Activated CD8-positive, alpha-beta memory T cell treated with anti-CD3 and anti-CD28 coated beads, Interleukin-2, amount 10 ng/mL, durations not matched to agents 7 days and 5 days (primary cell): ENCODE data around the gene BCL3. TPM values are rescaled to one million over a fixed set of nuclear protein-coding genes. Genes with fewer than 3 reads are reported as not detected.
A peak's percentile ranks its signal among the peaks of the same experiment; 100 is the strongest.

Experiments
- ATAC-seq: fragments of 150-1000 bp; cut with Tn5 transposase; one replicate; pipeline ENCODE4 v1.10.0; 2021; ENCODE audit warnings: moderate library complexity
- CTCF ChIA-PET: fragments of 350-600 bp; sonication (Branson Sonifier 250); formaldehyde crosslinking; loops from one replicate; lab custom pipeline; 2021; ENCODE audit warnings: antibody characterized with exemption; lab: Charles Lee
- DNase-seq: peaks from one replicate; pipeline ENCODE4 v3.0.0-alpha.2; 2020
- H3K27ac Mint-ChIP-seq: one replicate; pipeline ENCODE4 v1.8.0; 2021; ENCODE audit warnings: mild to moderate bottlenecking, mixed read lengths
- H3K27me3 Mint-ChIP-seq: one replicate; pipeline ENCODE4 v1.8.0; 2021; ENCODE audit warnings: mixed read lengths
- H3K36me3 Mint-ChIP-seq: one replicate; pipeline ENCODE4 v1.8.0; 2021; ENCODE audit warnings: mild to moderate bottlenecking, mixed read lengths
- H3K4me1 Mint-ChIP-seq: one replicate; pipeline ENCODE4 v1.8.0; 2021; ENCODE audit warnings: mixed read lengths
- H3K4me3 Mint-ChIP-seq: one replicate; pipeline ENCODE4 v1.8.0; 2021; ENCODE audit warnings: mild to moderate bottlenecking, moderate library complexity, mixed read lengths
- H3K9me3 Mint-ChIP-seq: one replicate; pipeline ENCODE4 v1.8.0; 2022; ENCODE audit warnings: low read depth, mixed read lengths
- total RNA-seq, 2 experiments: library from RNA; stranded (reverse); gene quantifications; one replicate each; pipeline ENCODE4 v1.2.3, GENCODE V29; 2021

The BCL3 gene
- total RNA-seq, 2 experiments from 2014 or later: 56.3 to 60.3 TPM

- ATAC-seq: peak; percentile 38
- DNase-seq: no peak
- H3K4me3 Mint-ChIP-seq: peak overlapping the region; percentile 96
- CTCF ChIA-PET: no interaction called here
- H3K27me3 Mint-ChIP-seq: peaks cover 3% of the 10 kb centered on the region
- H3K36me3 Mint-ChIP-seq: peaks cover 38% of the 10 kb centered on the region
- peaks cover 54% of the 10 kb centered on the region for H3K4me1 Mint-ChIP-seq
- H3K27ac Mint-ChIP-seq: peak overlapping the region; percentile 96
- no peaks in the 10 kb centered on the region for H3K9me3 Mint-ChIP-seq
Observed at GRCh38 chr19:44747739-44748425, 626 bp upstream of the BCL3 start.

DNA sequence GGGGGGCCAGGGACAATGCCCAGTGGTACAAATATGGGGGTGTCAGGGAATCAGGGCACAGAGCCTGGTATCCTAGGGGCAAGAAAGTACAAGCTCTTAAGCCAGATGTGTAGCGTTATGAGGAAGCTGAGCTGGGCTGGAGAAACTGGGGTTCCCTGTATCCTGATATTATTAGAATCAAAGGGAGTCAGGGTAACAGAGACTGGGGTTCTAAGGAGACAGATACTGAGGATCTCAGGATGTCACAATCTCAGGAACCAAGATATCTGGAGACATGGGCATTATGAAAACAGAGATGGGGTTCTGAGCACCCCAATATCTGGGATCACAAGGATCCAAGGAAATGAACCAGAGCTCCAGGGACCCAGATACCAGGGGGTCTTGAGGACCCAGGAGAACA lies 784 bp downstream of the BCL3 start:
- DNase-seq (no peak), ATAC-seq (no peak)
- H3K36me3 Mint-ChIP-seq: peaks cover 41% of the 10 kb centered on the region
- peak overlapping the region; percentile 85 for H3K27ac Mint-ChIP-seq
- peaks cover 3% of the 10 kb centered on the region for H3K27me3 Mint-ChIP-seq
- H3K9me3 Mint-ChIP-seq: no peaks in the 10 kb centered on the region
- peaks cover 64% of the 10 kb centered on the region for H3K4me1 Mint-ChIP-seq
- peak overlapping the region; percentile 88 for H3K4me3 Mint-ChIP-seq
- CTCF ChIA-PET: interaction anchor here (0.8 to 1.0 kb wide), 4 partner anchors 8 to 26 kb away, joined by 3 to 5 read pairs (median 4); no protein-coding TSS in a partner anchor

GRCh38 chr19:44749994-44750393 lies 1.5 kb downstream of the BCL3 start:
- DNase-seq (no peak), ATAC-seq (no peak)
- Mint-ChIP-seq H3K36me3 (peaks cover 45% of the 10 kb centered on the region), H3K9me3 (no peaks in the 10 kb centered on the region), H3K4me1 (peaks cover 68% of the 10 kb centered on the region), H3K4me3 (peak overlapping the region; percentile 88), H3K27me3 (peaks cover 3% of the 10 kb centered on the region), H3K27ac (peak overlapping the region; percentile 85)
- CTCF ChIA-PET: interaction anchor here (0.8 to 1.0 kb wide), 2 partner anchors 21 to 22 kb away, joined by 3 to 4 read pairs; no protein-coding TSS in a partner anchor

DNA sequence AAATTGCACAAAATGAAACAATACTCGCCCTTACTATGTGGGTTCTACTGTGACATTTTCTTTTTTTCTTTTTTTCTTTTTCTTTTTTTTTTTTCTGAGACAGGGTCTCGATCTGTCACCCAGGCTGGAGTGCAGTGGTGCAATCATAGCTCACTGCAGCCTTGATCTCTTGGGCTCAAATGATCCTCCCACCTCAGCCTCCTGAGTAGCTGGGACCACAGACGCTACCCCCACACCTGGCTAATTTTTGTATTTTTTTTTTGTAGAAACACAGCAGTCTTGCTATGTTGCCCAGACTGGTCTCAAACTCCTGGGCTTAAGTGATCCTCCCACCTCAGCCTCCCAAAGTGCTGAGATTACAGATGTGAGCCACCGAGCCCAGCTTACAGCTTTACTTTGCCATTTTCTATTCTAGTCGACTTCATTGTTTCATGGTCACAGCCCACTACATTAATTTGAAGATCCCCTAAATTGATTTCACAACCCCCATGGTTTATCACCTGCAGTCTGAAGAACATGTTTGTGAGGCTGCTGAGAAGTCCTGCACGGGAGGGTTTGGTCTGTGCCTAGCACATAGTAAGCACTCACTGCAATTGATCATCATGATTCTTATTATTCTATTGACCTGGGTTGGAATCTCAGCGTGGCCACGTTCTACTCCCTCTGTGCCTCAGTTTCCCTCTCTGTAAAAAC lies 3.8 kb downstream of the BCL3 start:
- no peaks in the 10 kb centered on the region for H3K27me3 Mint-ChIP-seq
- CTCF ChIA-PET: interaction anchor here (1.0 to 3.0 kb wide), 5 partner anchors 18 to 63 kb away, joined by 3 to 41 read pairs (median 8); no protein-coding TSS in a partner anchor
- H3K9me3 Mint-ChIP-seq: no peaks in the 10 kb centered on the region
- DNase-seq (no peak), ATAC-seq (no peak)
- H3K4me1 Mint-ChIP-seq: peaks cover 67% of the 10 kb centered on the region
- peaks cover 54% of the 10 kb centered on the region for H3K36me3 Mint-ChIP-seq
- peak overlapping the region; percentile 94 for H3K27ac Mint-ChIP-seq
- peak overlapping the region; percentile 88 for H3K4me3 Mint-ChIP-seq

DNA sequence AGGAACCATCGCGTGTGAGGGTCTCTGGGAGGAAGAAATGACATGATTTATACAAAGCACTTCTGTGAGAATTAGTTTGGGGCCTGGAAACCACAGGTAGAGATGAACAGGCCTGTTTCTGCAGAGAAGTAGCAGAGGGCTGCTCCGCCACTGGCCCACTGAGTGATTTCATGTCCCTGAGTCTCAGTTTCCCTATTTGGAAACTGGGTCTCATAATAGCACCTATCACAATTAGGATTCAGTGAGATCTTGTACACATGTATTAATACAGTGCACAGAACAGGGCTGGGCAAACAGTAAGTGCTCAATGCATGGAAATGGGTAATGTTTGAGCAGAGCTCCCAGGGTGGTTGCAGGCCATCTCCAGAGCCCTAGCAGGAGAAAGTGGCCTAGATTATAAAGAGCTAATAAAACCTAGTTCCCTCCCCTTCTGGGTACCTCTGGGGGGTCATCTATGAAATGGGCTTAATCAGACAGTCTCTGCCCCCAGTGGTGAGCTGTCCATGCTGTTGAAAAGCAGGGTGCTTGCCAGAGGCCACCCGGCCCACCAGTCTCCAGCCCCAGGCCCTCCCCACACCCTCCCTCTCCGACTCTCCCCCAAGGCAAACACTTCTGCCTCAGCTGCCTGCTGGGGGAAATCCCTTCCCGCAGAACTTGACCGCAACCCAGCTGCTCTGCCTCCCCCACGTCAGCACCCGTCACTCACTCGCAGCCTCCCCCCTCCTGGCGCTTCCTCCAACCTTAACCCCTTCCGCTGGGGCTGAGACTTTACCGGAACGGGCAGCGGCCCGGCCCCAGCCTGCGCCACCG lies 4.5 kb downstream of the BCL3 start:
- ATAC-seq (peak; percentile 79), DNase-seq (peak; percentile 99)
- CTCF ChIA-PET: interaction anchor here (0.5 to 3.5 kb wide), 9 partner anchors 8 to 734 kb away, joined by 3 to 41 read pairs (median 4); partner anchors contain the start of gene CLPTM1
- Mint-ChIP-seq H3K36me3 (peaks cover 60% of the 10 kb centered on the region), H3K4me1 (peaks cover 67% of the 10 kb centered on the region), H3K4me3 (peak overlapping the region; percentile 88), H3K9me3 (no peaks in the 10 kb centered on the region), H3K27me3 (no peaks in the 10 kb centered on the region), H3K27ac (peak overlapping the region; percentile 94)

DNA sequence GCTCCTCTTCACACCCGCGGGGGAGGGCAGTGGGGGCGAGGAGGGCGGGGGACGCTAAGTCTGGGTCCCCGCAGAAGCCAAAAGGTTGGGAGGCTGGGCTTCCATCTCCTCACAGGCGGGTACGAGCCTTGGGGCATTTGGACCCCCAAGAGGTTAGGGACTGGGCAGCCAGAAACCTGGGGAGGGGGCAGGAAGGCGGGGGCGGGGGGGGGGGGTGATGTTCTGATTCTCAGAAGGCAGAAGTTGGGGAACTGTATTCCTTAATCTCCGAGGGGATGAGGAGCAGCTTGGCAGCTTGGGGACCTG lies 5.1 kb downstream of the BCL3 start:
- ATAC-seq (no peak), DNase-seq (no peak)
- Mint-ChIP-seq H3K27me3 (no peaks in the 10 kb centered on the region), H3K27ac (peak overlapping the region; percentile 94), H3K9me3 (no peaks in the 10 kb centered on the region), H3K36me3 (peaks cover 63% of the 10 kb centered on the region), H3K4me1 (peaks cover 70% of the 10 kb centered on the region), H3K4me3 (peak overlapping the region; percentile 88)
- CTCF ChIA-PET: interaction anchor here (1.0 to 3.5 kb wide), 8 partner anchors 9 to 201 kb away, joined by 3 to 41 read pairs (median 4); partner anchors contain the start of gene CLPTM1

- CTCF ChIA-PET: interaction anchor here (1.3 to 3.5 kb wide), 7 partner anchors 9 to 200 kb away, joined by 3 to 41 read pairs (median 5); partner anchors contain the start of gene CLPTM1
- Mint-ChIP-seq H3K36me3 (peaks cover 64% of the 10 kb centered on the region), H3K27me3 (no peaks in the 10 kb centered on the region), H3K4me1 (peaks cover 72% of the 10 kb centered on the region), H3K9me3 (no peaks in the 10 kb centered on the region), H3K4me3 (peak overlapping the region; percentile 88), H3K27ac (peak overlapping the region; percentile 94)
- ATAC-seq: peak; percentile 37
- peak; percentile 91 for DNase-seq
Observed at GRCh38 chr19:44753932-44754749, 5.6 kb downstream of the BCL3 start.

DNA sequence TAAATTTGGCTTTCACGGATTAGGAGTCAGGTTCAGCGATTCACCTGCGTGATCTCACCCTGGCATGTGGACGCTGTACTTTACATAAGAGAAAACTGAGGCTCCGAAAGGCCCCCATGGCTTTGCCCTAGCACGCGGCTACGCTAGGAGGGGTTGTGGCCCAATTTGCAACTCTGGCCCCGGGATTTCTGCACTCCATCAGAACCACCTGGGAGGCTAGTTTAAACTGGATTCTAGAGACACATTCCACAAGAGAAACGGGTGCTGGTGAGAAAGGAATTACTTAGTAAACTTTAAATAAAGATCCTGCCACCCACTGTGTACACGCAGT lies 6.2 kb downstream of the BCL3 start:
- CTCF ChIA-PET: interaction anchor here (3.0 to 3.5 kb wide), 3 partner anchors 12 to 31 kb away, joined by 21 to 41 read pairs (median 25); no protein-coding TSS in a partner anchor
- Mint-ChIP-seq H3K4me1 (peaks cover 68% of the 10 kb centered on the region), H3K9me3 (no peaks in the 10 kb centered on the region), H3K27me3 (no peaks in the 10 kb centered on the region), H3K36me3 (peaks cover 62% of the 10 kb centered on the region), H3K4me3 (peak overlapping the region; percentile 88), H3K27ac (peak overlapping the region; percentile 94)
- no peak for ATAC-seq
- DNase-seq: peak; percentile 47

DNA sequence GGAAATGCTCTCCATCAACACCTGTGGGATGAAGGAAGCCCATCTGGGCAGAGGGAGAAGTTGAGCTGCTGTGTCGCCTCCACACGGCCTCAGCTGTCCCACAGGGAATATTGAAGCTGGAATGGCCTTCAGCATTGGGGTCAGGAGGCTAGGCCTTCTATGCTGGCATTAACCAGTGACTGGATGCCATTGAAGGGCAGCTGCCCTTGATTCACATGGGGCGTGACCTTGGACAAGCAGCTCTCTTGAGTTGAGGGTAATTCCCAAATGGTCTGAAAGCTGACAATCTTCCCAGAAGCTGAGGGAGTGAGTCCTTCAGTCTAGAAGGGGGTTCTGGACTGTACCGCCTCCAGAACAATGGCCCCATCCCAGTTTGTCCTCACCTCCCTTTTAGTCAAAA lies 6.7 kb downstream of the BCL3 start:
- Mint-ChIP-seq H3K27me3 (no peaks in the 10 kb centered on the region), H3K4me1 (peaks cover 68% of the 10 kb centered on the region), H3K36me3 (peaks cover 62% of the 10 kb centered on the region)

DNA sequence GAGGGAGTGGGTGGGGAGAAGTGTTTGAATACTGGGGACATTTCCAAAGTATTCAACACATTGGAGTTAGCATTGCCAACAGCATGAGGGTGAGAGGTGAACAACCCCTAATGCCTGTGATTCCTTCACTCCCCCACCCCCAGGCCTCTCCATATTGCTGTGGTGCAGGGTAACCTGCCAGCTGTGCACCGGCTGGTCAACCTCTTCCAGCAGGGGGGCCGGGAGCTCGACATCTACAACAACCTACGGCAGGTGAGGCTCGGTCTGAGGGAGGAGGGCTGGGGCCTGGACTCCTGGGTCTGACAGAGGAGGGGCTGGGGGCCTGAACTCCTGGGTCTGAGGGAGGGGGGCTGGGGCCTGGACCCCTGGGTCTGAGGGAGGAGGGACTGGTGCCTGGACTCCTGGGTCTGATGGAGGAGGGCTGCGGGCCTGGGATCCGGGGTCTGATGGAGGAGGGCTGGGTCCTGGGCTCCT lies 7.6 kb downstream of the BCL3 start:
- Mint-ChIP-seq H3K36me3 (peaks cover 62% of the 10 kb centered on the region), H3K27ac (peak overlapping the region; percentile 69), H3K4me1 (peaks cover 70% of the 10 kb centered on the region), H3K4me3 (no peak overlapping the region), H3K9me3 (no peaks in the 10 kb centered on the region), H3K27me3 (no peaks in the 10 kb centered on the region)
- DNase-seq: no peak
- CTCF ChIA-PET: interaction anchor here (1.3 to 3.5 kb wide), 2 partner anchors 10 to 14 kb away, joined by 10 to 21 read pairs; no protein-coding TSS in a partner anchor
- ATAC-seq: no peak

More for the DNA sequence above, 6.7 kb downstream of the BCL3 start:
- CTCF ChIA-PET: interaction anchor here (1.3 to 3.5 kb wide), 3 partner anchors 11 to 31 kb away, joined by 10 to 25 read pairs (median 21); no protein-coding TSS in a partner anchor
- Mint-ChIP-seq H3K9me3 (no peaks in the 10 kb centered on the region), H3K4me3 (peak overlapping the region; percentile 88), H3K27ac (peak overlapping the region; percentile 94)
- ATAC-seq (no peak), DNase-seq (no peak)

- no peak for DNase-seq
- peaks cover 64% of the 10 kb centered on the region for H3K4me1 Mint-ChIP-seq
- no peak for ATAC-seq
- H3K27me3 Mint-ChIP-seq: no peaks in the 10 kb centered on the region
- H3K27ac Mint-ChIP-seq: no peak overlapping the region
- CTCF ChIA-PET: interaction anchor here (0.7 kb wide), 1 partner anchor 8 kb away, joined by 4 read pairs; no protein-coding TSS in a partner anchor
- peaks cover 54% of the 10 kb centered on the region for H3K36me3 Mint-ChIP-seq
- H3K4me3 Mint-ChIP-seq: no peak overlapping the region
- H3K9me3 Mint-ChIP-seq: no peaks in the 10 kb centered on the region
Observed at GRCh38 chr19:44757057-44757734, 8.7 kb downstream of the BCL3 start.
